AG10803 (cell line): ENCODE results near the gene NOC2L.

ENCODE experiments used
- DNase-seq: peaks from one replicate; pipeline ENCODE4 v3.0.0; 2010; ENCODE audit warnings: low read depth
- H3K4me3 ChIP-seq: 2 replicates; pipeline ENCODE4 v1.5.1; 2011; ENCODE audit warnings: mild to moderate bottlenecking, low read length, control low read depth
- TF ChIP-seq, protein P1 (sequence below): conservative IDR thresholded peaks from 2 replicates; pipeline ENCODE4 v1.5.1; 2011; ENCODE audit warnings: mild to moderate bottlenecking, low read length, control low read depth, inconsistent platforms

NOC2L gene

DNA sequence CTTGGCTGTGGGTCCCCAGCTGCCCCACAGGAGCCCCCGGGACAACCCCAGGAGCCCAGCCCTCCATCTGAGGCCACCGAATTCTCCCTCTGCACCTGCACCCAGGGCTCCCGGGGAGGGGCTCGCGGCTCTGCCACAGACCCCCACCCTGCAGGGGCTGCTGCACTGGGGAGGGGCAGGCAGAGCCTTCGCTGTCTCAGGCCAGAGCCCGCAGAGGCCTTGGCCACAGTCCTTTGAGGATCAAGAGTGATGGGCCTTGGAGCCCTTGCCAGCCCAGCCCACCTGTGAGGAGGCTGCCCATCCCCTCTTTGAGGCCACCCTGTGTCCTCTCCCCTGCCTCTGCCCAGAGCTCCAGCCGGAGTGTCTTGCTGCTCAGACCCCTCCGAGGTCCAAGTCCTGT, 16.3 kb upstream of the NOC2L start:
- DNase-seq, result no peak
- TF ChIP-seq, protein P1, sequence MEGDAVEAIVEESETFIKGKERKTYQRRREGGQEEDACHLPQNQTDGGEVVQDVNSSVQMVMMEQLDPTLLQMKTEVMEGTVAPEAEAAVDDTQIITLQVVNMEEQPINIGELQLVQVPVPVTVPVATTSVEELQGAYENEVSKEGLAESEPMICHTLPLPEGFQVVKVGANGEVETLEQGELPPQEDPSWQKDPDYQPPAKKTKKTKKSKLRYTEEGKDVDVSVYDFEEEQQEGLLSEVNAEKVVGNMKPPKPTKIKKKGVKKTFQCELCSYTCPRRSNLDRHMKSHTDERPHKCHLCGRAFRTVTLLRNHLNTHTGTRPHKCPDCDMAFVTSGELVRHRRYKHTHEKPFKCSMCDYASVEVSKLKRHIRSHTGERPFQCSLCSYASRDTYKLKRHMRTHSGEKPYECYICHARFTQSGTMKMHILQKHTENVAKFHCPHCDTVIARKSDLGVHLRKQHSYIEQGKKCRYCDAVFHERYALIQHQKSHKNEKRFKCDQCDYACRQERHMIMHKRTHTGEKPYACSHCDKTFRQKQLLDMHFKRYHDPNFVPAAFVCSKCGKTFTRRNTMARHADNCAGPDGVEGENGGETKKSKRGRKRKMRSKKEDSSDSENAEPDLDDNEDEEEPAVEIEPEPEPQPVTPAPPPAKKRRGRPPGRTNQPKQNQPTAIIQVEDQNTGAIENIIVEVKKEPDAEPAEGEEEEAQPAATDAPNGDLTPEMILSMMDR, result no peak
- no peak overlapping the region for H3K4me3 ChIP-seq

DNA sequence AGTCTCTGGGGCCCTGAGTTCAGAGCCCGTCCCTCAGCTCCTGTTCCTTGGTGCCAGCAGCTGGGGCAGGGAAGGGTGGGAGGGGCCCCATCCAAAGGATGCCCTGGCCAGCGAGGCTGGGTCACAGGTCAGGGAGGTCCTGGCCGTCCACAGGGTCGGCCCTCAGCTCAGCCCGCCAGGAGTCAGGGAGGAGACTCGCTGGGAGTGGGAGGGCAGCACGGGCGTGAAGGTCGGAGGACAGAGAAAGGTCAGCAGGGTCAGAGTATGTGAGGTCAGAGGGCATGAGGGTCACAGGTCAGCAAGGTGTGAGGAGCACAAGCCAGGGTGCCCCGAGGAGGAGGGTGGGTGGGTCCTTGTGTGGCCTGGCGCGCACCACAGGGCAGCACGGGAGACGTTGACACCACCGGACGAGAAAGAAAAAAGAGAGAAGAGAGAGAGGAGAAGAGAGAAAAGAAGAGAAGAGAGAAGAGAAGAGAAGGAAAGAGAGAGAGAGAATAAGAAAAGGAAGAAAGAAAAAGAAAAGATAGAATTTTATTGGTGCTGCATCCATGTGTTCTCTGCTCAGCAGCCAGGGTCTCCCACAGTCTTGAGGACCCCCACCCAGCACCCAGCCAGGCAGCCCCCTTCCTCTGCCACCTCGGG, 15.8 kb upstream of the NOC2L start:
- DNase-seq, result no peak
- no peak overlapping the region for H3K4me3 ChIP-seq
- TF ChIP-seq, protein P1, result no peak

DNA sequence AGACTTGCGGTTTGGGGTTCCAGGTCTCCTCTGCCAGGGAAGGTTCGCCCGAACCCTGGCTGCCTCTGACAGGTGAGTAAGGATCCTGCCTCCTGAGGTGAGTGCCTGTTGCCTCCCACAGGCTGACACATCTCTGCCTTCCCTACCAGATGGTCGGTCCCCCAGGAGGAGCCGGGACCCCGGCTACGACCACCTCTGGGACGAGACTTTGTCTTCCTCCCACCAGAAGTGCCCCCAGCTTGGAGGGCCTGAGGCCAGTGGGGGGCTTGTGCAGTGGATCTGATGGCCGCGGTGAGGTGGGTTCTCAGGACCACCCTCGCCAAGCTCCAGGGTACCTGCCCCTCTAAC, 15.2 kb upstream of the NOC2L start:
- no peak overlapping the region for H3K4me3 ChIP-seq
- TF ChIP-seq, protein P1, result no peak
- DNase-seq, result no peak

DNA sequence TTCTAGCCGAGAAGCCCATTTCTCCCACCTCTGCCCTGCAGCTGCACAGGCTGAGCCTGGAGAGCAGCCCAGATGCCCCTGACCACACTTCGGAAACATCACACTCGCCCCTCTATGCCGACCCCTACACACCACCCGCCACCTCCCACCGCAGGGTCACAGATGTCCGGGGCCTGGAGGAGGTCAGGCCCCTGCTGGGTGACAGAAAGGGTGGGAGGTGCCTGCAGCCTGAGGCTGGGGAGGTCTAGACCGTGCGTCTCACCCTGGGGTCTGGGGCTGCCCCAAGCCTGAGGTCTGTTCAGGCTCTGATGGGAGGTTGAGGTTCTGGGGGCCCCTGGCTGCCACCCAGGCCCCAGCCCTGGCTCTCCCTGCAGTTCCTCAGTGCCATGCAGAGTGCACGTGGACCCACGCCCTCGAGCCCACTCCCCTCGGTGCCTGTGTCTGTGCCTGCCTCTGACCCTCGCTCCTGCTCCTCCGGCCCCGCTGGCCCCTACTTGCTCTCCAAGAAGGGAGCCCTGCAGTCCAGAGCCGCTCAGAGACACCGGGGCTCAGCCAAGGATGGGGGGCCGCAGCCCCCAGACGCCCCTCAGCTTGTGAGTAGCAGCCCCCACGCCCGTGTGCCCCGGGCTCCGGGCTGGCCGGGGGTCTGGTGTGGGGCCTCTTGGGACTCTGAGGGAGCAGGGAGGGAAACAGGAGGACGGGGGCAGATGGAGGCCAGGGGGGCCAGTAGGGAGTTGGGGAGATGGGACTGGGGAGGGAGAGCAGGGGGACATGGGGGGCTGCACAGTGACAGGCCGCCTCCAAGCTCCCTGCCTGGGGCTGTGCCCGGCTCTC, 14.6 kb upstream of the NOC2L start:
- TF ChIP-seq, protein P1, result no peak
- no peak overlapping the region for H3K4me3 ChIP-seq
- DNase-seq, result no peak

DNA sequence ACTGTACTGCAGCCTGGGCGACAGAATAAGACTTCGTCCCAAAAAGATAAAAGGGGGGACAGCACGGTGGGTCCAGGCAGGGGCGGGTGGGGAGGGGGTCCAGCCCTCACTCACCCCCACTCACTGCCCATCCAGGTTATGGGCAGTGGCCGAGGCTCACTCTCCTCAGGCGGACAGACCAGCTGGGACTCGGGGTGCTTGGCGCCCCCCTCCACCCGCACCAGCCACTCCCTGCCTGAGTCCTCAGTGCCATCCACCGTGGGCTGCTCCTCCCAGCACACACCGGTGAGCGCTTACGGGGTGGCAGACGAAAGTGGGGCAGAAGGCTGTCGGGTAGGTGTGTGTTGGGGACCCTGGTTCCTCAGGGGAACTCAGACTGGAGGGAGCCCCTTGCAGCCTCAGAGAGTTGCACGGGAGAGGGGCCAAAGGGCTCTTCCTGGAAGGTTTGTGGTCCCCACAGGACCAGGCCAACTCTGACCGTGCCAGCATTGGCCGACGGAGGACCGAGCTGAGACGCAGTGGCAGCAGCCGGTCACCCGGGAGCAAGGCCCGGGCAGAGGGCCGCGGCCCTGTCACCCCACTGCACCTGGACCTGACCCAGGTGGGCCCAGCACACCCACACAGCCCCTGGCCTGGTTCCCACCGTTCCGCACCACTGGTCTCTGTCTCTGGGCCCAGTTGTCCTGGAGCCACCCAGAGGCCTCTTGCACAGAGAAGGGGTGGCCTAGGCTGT, 13.8 kb upstream of the NOC2L start:
- no peak for DNase-seq
- H3K4me3 ChIP-seq, result no peak overlapping the region
- TF ChIP-seq, protein P1, result no peak

DNA sequence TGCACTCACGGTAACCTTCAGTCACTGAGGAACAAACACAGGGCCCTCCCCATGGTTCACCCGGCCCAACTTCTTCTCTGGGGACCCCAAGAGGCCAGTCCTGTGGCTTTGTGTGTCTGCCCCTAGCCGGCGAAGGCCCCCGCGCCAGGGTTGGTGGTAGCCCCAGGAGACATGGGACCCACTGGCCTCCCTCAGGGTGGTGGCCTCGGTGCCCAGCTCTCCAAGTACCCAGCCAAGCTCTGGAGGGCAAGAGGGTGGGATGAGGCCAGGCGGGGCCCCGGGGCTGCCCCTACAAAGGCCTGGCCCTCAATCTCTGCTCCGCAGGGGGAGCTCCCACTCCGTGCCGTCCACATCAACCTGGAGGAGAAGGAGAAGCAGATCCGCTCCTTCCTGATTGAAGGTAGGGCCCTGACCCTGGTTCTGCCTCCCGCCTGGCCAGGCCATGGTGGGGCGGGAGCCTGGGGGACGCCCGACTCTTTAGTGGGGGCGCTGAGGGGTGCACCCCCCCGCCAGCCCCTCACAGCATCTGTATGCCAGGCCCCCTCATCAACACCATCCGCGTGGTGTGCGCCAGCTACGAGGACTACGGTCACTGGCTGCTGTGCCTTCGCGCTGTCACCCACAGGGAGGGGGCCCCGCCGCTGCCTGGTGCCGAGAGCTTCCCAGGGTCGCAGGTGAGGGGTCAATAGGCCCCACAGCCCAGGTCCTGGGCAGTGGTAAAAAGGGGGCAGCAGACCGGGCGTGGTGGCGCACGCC, 12.9 kb upstream of the NOC2L start:
- DNase-seq, result no peak
- H3K4me3 ChIP-seq, result no peak overlapping the region
- TF ChIP-seq, protein P1, result no peak
